ENCODE data around the gene ZFTA.

GRCh38 chr11:63814383-63814736 lies 45.8 kb upstream of the ZFTA start:
- TF ChIP-seq, protein P1, sequence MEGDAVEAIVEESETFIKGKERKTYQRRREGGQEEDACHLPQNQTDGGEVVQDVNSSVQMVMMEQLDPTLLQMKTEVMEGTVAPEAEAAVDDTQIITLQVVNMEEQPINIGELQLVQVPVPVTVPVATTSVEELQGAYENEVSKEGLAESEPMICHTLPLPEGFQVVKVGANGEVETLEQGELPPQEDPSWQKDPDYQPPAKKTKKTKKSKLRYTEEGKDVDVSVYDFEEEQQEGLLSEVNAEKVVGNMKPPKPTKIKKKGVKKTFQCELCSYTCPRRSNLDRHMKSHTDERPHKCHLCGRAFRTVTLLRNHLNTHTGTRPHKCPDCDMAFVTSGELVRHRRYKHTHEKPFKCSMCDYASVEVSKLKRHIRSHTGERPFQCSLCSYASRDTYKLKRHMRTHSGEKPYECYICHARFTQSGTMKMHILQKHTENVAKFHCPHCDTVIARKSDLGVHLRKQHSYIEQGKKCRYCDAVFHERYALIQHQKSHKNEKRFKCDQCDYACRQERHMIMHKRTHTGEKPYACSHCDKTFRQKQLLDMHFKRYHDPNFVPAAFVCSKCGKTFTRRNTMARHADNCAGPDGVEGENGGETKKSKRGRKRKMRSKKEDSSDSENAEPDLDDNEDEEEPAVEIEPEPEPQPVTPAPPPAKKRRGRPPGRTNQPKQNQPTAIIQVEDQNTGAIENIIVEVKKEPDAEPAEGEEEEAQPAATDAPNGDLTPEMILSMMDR (IDR thresholded peaks at IDR 0.05; ENCODE audit: low read depth, low read length): no peak
- no peak for TF ChIP-seq MAX (IDR thresholded peaks at IDR 0.05; ENCODE audit: low read depth, low read length)

All from NB4 (cell line).